Glomerular endothelial cell (primary cell): ENCODE results near the gene GNG10. TPM values are rescaled to one million over a fixed set of nuclear protein-coding genes. Genes with fewer than 3 reads are reported as not detected.
"Not testable (repeated sequence)": the region's sequence is repeated elsewhere in the genome, so short reads cannot be mapped to it uniquely, and the experiment has no call there.

Experiments
- DNase-seq: peaks from one replicate; pipeline ENCODE4 v3.0.0-alpha.2; 2011; ENCODE audit warnings: low read depth, low spot score; ENCODE audit errors: extremely low read depth
- total RNA-seq: library from RNA; depleted of rRNA; stranded (reverse); fragments of >200 nt; gene quantifications from 2 replicates; pipeline ENCODE4 v1.2.3, GENCODE V29; 2015

The GNG10 gene
- total RNA-seq, 1 donor from 2014 or later, result 50.9 TPM

DNA sequence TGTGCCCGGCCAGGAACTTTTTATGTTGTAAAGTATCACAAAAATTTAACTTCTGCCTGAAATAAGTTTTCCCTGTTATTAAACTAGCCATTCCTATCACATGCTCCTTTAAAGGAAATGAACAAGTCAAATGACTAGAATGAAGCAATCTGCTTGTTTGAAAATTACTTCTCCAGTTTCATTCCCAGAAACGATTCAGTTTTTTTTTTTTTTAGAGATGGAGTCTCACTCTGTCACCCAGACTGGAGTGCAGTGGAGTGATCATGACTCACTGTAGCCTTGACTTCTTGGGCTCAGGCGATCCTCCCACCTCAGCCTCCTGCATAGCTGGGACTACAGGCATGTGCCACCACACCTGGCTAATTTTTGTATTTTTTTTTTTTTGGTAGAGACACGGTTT is 13.3 kb upstream of the GNG10 start:
- no peak for DNase-seq

DNA sequence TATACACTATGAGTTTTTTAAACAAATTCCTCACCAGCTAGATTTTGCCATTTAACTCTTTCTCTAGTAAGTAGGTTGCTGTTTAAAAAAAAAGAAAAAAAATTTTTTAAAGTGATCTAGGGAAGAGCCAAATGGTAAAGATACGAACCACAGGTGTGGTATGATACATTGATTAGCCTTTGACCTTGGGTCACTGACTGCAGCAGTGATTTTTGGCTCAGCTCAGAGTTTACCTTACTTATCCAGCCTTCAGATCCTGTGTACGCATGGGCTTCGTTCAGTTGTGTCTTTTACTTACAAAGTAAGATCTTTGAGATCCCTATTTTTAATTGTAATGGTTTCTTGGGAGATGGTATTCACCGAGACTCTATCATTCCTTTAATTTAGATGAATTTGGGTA is 12.4 kb upstream of the GNG10 start:
- no peak for DNase-seq

DNA sequence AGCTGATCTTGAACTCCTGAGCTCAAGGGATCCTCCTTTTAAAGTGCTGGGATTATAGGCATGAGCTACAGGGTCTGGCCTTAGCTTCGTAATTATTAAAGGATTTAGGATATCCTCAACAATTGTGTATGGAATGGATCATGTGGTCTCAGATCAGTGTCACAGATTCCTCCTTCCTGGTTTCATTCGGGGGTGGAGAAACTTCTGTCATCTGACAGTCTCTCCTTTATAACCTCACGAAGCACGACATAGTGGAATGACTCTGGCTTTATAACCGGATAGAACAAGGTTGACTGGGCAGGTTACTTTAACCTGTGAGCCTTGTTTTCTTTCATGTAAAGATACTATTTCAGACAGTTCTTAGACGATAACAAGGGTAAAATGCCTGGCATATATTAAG is 4.4 kb upstream of the GNG10 start:
- no peak for DNase-seq

DNA sequence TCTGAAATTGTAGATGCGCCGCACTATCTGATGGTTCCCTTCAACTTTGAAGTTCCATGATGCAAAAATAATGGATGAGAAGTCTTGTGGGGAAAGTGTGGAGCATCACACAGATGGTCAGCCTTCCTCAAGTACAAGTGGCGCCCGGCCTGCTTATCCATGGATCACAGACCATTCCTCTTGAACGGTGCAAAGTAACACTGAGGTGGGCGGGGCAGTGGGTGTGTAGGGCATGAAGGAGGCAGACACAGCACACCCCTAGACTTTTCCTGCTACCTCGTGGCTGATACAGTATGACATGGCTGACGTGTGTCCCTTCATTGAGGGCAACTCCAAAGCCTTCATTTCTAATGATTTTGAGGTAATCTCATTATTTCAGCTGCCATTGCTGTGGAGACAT is 2.5 kb upstream of the GNG10 start:
- no peak for DNase-seq

DNA sequence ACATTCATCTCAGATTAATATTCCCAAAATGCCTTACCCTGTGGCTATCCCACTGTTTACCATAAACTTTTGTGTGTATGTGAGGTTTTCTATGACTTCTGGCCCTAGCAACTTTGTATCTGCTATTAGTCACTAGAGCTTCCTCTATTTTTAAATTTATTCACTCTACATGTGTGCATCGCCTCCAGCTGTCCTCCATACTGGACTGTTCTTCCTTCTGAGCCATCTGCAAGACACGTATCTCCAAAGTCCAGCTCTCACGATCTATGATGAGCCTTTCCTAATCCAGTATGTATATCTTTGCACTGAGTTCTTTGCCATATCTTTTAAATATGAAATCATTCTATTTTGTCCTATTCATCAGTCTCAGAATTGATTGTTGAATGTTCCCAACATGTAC is 1.7 kb upstream of the GNG10 start:
- DNase-seq, result no peak

DNA sequence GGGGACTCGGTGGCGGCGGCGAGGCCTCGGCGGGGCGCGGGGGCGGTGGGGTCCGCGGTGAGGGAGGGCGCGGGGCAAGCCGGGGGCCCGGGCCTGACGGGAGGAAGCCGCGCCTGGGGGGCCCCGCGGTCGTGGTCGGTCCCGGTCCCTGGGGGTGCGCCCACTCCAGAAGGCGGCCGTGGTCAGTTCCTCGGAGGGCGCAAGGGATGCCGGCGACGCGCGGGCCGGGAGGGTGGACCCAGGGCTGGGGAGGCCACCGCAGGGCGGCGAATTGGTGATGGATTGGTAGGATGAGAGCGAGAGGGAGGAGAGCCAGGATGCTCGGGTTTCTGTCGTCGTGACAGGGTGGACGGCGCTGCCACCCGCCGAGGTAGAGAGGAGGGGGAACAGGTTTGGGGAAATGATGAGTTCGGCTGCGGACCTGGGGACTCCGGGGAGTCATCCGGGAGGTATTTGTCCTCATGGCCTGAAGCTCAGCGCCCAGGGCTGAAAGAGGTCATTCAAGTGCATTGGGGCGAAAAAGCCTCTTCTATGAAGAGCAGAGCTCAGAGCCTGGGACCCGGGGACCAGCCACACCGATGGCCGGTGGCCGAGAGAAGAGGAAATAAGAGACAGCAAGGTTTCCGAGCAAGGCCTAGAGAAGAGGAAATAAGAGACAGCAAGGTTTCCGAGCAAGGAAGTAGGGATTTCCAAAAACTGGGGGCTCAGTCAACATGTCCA is 557 bp downstream of the GNG10 start:
- no peak for DNase-seq

DNA sequence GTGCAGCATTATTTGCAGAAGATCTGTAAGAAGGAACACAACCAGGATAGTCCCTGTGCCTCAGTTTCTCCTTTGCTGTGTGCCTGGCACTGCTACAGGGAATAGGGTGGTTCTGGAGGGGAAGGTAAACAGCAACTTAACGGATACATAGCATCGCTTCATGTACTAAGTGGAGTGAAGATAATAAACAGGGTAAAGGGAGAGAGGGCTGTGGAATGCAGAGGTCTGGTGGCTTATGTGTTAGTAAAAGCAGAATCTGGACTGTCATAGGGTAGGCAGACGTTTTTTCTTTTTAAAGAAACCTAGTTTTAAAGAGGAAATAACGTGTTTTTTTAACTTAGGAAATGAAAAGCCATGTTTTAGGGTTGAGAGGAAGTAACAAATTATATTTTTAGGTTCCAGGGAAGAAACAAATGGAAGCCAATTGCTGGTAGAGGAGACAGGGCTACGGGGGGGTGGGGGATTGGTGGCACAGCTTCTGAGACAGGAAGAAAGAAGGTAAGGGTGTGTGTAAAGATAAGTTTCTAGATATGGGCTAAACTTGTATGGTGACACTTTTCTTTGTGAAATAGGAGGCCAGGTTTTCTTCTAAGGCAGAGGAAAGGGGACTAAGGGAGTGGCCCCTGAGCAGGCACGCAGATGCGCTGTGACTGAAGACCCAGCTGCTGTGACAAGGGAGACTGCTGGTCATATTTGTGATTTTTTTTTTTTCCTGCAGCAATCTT is 1.3 kb downstream of the GNG10 start:
- DNase-seq, result no peak

DNA sequence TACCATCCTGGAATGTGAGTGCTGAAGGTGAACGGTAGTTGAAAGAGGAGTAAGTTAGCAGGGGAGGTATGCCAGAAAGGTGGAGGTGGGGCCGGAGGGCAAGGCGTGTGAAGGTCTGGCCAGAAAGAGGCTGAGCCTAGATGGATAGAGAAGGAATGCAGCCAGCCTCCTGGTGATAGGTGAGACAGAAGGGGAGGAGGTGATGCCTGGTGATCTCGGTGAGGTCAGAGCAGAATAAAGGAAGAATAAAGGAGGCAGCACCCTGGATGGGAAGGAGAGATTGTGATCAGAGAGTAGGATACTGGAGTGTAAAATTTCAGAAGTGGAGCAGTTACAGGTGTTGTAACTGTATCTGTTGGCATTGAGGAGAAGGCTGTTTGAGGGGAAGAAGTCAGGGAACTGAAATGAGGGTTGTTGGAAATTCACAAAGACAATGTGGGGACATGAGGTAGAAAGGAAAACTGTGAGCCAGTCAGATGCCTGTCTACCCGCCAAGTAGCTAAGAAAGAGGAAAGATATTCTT is 2.0 kb downstream of the GNG10 start:
- DNase-seq, result no peak

DNA sequence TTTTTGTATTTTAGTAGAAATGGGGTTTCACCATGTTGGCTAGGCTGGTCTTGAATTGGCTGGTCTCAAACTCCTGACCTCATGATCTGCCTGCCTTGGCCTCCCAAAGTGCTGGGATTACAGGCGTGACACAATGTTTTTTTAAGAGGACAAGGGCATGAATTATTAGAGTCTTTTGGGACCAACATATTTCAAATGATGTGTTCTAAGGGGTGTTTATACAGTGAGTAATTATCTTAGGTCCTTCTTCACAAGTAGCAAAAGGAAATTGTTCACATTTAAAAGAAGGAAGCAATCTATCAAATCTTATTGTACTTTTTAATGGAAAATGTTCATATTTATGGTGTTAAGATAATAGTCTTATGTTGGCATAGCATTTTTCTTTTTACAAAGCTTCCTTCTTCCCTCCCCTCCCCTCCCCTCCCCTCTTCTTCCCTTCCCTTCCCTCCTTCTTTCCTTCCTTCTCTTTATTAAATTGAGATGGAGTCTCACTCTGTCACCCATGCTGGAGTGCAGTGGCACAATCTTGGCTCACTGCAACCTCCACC is 6.7 kb downstream of the GNG10 start:
- DNase-seq, result no peak

DNA sequence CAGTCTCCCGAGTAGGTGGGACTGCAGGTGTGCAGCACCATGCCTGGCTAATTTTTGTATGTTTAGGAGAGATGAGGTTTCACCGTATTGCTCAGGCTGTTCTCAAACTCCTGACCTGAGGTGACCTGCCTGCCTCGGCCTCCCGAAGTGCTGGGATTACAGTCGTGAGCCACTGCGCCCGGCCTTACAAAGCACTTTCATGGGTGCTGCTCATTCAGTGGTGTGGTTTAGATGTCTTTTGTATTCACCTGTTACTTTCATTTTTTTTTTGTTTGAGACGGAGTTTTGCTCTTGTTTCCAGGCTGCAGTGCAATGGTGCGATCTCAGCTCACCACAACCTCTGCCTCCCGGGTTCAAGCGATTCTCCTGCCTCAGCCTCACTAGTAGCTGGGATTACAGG is 7.2 kb downstream of the GNG10 start:
- not testable (repeated sequence) for DNase-seq

DNA sequence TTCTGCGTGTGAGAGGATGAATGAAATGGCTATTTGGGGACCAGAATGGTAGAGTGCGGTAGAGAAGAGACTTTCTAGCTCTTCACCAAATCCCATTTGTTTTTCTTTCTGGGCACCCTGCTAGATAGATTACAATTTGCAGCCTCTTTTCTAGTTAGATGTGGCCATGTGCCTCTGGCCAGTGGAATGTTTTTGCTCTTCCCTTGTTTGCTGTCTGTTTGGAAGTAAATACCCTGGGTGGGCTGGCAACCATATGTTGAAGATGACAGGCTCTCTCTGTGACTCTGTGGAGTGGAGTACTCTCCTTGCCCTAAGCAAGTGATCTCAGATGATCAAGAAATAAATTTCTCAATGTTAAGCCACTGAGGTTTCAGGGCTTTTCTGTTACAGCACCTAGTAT is 12.9 kb downstream of the GNG10 start:
- DNase-seq, result no peak

DNA sequence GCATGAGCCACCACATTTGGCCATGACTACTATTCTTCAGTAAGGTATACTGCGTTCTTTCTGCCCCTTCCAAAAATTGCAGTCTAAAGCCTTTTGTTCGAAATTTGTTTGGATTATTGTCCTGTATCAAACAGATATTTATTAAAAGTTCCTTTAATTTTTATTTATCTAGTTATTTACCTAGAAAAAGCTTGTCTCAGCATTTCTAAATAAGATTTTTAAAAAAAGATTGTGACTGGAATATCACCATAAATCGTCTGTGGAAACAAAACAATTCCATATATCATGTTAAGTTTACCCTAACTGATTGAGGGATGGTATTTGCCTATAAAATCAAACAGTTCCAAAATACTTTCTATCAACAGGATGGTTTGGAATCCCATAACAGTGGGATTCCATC is 14.7 kb downstream of the GNG10 start:
- DNase-seq, result no peak

DNA sequence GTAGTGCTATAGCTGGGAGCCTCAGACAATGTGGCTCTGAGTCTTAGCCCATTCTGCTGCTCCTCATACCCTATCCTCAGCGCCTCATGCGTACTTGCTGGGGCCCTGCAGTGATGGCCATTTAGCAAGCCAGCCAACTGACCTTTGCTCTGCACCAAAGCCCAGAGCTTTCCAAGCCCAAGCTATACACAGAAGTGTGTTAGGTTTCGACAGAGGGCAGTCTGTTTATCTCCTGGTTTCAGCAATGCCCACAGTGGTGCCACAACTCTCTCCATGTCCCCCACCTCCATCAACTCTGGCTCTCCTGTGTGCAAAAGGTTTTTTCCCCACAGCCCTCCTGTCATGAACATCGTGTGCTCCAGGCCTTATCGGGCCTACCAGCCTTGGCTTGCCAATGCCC is 16.9 kb downstream of the GNG10 start:
- no peak for DNase-seq

DNA sequence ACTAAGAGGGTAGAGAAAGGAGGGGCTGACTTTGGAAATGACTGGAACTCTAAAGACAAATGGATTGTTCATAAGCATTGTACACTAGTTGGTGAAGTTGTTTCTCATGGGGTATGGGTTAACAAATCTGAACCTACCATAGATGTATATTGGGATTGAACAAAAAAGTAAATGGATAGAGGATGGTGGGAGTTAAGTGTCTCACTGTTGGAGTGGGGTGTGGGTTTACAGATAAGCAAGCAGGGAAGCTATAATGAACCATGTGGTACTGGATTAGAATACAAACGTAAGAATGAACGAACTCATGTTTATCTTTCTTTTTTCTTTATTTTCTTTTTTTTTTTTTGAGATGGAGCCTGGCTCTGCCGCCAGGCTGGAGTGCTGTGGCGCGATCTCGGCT is 17.8 kb downstream of the GNG10 start:
- DNase-seq, result no peak

DNA sequence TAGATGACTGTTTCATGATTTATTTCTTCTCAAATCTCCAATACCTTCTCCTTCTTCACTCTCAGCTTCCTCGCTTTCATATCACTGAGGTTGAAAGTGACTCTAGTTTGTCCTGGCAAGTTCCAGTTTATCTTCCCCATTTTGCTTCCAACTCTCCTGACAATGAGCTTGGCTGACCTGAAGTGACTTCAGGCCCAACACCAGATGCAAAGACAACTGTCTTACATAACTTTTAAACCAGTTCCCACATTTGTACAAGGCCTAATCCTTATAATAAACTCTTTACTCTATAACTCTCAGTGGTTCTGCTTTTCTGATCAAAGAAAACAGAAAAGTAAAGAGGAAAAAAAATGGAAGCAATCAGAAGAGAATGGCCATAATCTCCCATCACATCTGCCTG is 22.0 kb downstream of the GNG10 start:
- no peak for DNase-seq

DNA sequence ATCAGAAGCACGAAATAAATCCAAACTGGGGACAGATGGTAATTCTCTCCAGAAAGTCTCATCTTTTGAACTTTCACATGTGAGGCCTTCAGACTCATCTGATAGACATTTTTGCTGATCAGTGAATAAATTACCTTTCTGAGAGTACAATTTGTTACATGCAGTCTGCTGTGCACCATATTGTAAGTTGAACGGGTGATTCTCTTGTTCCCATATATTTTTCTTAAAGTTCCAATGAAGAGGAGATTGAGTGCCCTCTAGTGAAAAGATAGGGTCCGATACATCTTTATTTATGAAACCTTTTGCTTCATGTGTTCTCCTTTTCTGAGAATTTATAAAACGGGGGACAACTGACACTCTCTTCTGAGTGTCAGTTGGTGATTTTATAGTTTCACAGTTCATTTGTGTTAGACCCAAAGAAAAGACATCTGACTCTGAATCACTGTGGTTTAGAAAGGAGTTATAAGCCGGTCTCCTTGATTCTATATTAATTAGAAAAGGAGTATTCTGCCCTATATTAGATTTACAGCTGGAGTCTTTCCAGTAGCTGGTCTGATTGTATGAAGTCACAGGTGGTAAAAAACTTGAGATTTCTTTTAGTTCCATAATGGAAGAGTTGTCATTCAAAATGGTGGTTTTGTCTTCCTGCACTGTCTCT is 30.4 kb downstream of the GNG10 start:
- no peak for DNase-seq

DNA sequence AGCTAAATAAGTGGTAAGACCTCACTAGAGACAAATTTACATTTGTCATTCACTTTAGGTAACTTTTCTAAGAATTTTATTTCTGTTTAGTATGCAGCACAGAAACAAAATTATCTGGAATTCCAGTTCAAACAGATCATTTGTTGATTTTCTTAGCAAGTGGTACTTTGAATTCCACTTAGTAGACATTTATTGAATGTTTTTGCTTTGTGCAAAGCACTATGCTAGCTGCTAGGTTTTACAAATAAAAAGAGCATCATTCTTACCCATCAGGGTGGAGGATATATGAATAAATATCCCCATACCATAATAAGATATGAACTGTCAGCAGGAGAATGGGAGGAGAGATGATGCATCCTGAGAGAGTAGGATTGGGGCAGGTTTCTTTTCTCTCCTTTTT is 35.4 kb downstream of the GNG10 start:
- no peak for DNase-seq

DNA sequence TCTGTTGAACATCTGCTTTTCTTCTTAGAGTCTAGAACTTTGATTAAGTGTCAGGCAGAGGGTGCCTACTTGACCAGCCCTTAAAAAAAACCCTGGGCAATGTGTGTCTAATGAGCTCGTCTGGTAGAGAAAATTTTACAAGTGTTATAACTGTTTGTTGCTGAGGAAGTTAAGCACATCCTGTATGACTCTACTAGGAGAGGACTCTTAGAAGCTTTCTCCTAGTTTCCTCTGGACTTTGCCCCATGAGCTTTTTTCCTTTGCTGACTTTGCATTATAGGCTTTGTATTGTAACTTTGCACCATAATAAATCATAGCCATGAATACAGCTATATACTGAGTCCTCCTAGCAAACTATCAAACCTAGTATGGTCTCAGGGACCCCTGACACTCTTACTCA is 39.4 kb downstream of the GNG10 start:
- peak; percentile 65 for DNase-seq

DNA sequence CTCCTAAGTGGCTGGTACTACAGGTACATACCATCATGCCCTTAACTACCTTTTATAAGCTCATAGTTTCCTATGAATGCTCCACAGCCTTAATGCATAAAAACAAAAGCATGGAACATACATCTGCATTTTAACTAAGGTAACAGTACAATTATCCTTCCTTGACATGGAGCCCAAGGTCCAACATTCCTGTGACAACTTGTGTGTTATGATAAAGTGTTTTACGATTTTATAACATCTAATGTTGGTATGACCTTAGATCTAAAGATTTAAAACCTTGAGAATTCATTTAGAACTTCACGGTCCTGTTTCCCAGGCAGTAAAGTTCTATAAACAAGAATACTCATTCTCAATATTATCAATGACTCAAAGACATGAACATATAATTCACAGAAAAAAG is 43.1 kb downstream of the GNG10 start:
- DNase-seq, result no peak

DNA sequence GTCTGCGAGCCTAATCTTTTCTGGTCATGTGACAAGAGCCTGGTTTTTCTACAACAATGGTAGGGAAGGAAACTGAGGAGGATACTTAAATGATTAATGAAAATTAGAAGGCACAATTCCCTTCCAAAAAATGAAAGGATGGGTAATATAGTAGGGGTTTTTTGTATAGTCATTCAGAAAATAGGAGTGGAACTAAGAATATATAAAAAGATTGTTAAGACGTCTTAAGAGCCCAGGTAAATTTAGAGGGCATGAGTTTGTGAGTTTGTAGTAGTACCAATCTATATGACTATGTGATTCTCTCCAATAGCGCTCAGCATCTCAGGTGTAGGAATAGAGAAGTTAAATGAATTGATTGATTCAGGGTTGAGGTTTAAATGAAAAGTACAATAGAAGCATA is 50.1 kb downstream of the GNG10 start:
- DNase-seq, result no peak

DNA sequence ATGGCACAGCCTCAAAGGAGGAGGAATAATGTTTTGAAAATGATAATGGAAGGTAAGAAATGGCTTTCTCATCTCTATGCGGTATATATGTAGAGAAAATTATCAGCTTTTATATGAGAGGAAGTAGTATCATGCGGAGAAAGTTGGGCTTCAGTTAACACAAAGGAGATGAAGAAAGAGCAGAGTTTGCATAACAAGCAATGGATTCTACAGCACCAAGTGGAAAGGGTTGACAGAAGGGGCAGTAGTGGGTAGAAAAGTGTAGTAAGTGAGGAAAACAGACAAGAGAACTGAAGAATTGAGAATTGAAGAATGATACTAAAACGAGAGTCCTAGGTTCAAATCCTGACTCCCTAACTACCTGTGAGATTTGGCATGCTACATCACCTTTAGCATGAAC is 51.0 kb downstream of the GNG10 start:
- DNase-seq, result no peak

DNA sequence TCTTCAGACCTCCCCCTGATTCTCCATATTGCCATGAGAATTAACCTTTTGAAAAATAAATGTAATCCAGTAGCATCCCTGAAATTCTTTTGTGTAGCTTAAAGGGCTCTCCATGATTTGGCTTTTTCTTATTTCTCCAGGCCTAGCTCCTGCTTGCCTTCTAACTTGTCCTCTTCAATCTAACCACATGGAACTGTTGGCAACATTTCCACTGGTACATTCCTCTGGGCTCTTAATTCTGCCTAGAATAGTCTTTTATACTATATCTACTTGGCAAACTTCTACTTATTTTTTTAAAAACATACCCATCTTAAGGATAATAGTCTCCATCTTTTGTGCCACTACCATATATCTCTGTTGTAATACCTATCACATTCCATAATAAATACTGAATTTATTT is 54.1 kb downstream of the GNG10 start:
- DNase-seq, result no peak
